ENCODE measurements around the gene AP3D1. TPM values are rescaled to one million over a fixed set of nuclear protein-coding genes. Genes with fewer than 3 reads are reported as not detected.
A peak's percentile ranks its signal among the peaks of the same experiment; 100 is the strongest.

Gene AP3D1
- total and polyA plus RNA-seq, 5 donors: 82.7 to 145 (median 87.3) TPM

DNA sequence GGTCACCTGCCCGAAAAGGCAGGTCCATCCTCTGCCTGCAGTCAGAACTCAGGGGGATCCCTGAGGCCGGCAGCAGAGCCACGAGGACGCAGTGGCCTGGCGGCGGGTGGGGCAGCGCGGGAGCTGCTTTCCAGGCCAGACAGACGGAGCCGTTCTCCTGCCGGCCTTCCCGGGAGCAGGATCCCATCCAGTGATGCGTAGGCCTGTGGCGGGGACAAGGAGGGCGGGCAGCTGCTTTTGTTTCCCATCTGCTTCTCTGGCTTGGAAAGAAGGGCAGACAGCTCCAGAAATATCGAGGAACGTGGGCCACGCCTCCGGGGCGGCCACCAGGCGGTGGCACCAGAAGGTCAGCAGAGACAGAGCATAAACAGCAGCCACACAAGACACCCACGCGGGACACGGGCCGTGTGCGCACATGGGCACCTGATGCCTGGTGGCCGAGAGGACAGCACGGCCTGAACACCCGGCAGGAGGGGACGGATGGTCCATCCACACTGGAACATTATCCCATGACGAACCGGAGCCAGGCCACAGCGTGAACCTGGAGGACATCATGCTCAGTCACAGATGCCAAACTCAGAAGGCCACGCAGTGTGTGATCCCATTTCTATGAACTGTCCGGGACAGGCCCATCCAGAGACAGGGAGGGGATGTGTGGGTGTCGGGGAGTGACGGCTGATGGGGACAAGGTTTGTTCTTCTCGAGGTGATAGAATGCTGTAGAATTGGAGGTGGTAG lies 86.4 kb downstream of the AP3D1 start:
- H3K27ac ChIP-seq (ENCODE audit: low read length): peak overlapping the region; percentile 75
- peaks cover 6% of the 10 kb centered on the region for H3K4me1 ChIP-seq (ENCODE audit: control insufficient read depth, insufficient read depth, low read length)
- DNase-seq (peak; percentile 62 to 87 (median 83)), ATAC-seq (peak; percentile 34 to 37)
- 47% methylated on average over 38 of the region's 38 CpGs for WGBS
- no peaks in the 10 kb centered on the region for H3K9me3 ChIP-seq (ENCODE audit: control insufficient read depth, low read length)
- no peaks in the 10 kb centered on the region for H3K27me3 ChIP-seq (ENCODE audit: control insufficient read depth, insufficient read depth)
- no peak overlapping the region for H3K4me3 ChIP-seq (ENCODE audit: low read length)
- intact Hi-C loops (cut with DNase I): loop anchor here in 1 of 4 donors (5.0 kb wide), 1 partner anchor 43 kb away; no protein-coding TSS in a partner anchor

DNA sequence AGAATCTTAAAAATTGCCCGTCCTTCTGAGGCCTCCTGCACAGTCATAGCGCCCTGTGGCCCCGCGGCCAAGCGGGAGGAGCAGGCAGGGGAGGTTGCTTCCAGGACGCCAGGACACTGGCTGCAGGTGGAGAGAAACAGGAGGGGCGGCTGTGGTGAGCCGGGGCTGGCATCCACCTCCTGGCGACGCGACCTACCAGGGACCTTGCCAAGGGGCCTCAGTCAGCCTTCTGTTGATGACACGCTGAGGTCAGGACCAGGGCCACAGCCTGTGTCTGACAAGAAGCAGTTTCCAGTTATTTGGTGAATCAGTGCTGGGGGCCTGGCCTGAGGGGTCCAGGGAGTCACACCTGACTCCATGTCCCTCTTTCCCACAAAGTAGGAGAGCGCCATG lies 87.0 kb downstream of the AP3D1 start:
- Histone ChIP-seq H3K9me3 (ENCODE audit: control insufficient read depth, low read length) (no peaks in the 10 kb centered on the region), H3K4me3 (ENCODE audit: low read length) (no peak overlapping the region), H3K27me3 (ENCODE audit: control insufficient read depth, insufficient read depth) (no peaks in the 10 kb centered on the region), H3K27ac (ENCODE audit: low read length) (peak overlapping the region; percentile 75), H3K4me1 (ENCODE audit: control insufficient read depth, insufficient read depth, low read length) (peaks cover 8% of the 10 kb centered on the region)
- intact Hi-C loops (cut with DNase I): no loop called here
- 71% methylated on average over 13 of the region's 13 CpGs for WGBS
- no peak for ATAC-seq
- peak in 1 of 3 donors; percentile 69 for DNase-seq

DNA sequence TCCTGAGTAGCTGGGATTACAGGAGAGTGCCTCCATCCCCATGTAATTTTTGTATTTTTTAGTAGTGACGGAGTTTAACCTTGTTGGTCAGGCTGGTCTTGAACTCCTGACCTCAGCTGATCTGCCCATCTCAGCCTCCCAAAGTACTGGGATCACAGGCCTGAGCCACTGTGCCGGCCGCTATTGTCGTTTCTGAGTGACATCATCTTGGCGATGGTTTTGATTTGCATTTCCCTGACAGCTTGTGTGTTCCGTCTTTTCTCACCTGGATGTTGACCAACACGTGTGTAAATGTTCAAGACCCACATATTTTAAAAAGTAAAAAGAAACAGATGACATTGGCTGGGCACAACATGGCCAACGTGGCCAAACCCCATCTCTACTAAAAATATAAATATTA lies 87.5 kb downstream of the AP3D1 start:
- intact Hi-C loops (cut with DNase I): no loop called here
- peaks cover 10% of the 10 kb centered on the region for H3K4me1 ChIP-seq (ENCODE audit: control insufficient read depth, insufficient read depth, low read length)
- H3K27ac ChIP-seq (ENCODE audit: low read length): peak overlapping the region; percentile 42
- no peak for ATAC-seq
- H3K27me3 ChIP-seq (ENCODE audit: control insufficient read depth, insufficient read depth): no peaks in the 10 kb centered on the region
- whole genome bisulfite sequencing: 76% methylated on average over 8 of the region's 8 CpGs
- H3K9me3 ChIP-seq (ENCODE audit: control insufficient read depth, low read length): no peaks in the 10 kb centered on the region
- DNase-seq: no peak
- H3K4me3 ChIP-seq (ENCODE audit: low read length): no peak overlapping the region

DNA sequence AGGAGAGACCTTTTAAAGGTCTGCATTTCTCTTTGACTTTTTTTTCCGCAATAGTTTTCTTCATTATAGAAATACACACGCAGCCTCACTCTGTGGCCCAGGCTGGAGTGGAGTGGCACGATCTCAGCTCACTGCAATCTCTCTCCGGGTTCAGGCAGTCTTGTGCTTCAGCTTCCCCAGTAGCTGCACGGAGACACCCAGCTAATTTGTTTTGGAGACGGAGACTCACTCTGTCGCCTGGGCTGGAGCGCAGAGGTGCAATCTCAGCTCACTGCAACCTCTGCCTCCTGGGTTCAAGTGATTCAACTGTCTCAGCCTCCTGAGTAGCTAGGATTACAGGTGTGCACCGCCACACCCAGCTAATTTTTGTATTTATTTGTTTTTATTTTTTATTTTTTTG lies 88.6 kb downstream of the AP3D1 start:
- Histone ChIP-seq H3K4me3 (ENCODE audit: low read length) (no peak overlapping the region), H3K9me3 (ENCODE audit: control insufficient read depth, low read length) (no peaks in the 10 kb centered on the region), H3K27me3 (ENCODE audit: control insufficient read depth, insufficient read depth) (no peaks in the 10 kb centered on the region), H3K4me1 (ENCODE audit: control insufficient read depth, insufficient read depth, low read length) (peaks cover 10% of the 10 kb centered on the region), H3K27ac (ENCODE audit: low read length) (no peak overlapping the region)
- intact Hi-C loops (cut with DNase I): no loop called here
- no peak for ATAC-seq
- DNase-seq: no peak
- 84% methylated on average over 9 of the region's 9 CpGs for WGBS

DNA sequence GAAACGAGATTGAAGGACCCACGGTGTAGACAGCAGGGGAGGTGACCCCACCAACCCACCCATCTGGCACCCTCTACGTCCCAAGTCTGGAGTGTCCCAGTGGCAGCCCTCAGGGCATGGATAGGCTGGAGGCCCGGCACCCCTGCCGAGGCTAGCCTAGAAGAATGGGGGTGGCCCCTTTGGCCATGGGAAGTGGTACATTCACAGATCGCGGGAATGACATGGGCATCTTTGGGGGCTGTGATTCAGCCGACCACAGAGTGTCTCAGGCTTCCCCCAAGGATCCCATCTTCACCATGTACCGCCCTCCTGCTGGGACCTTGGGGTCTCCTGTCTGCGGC lies 89.0 kb downstream of the AP3D1 start:
- DNase-seq (peak in 1 of 3 donors; percentile 42), ATAC-seq (no peak)
- peaks cover 10% of the 10 kb centered on the region for H3K4me1 ChIP-seq (ENCODE audit: control insufficient read depth, insufficient read depth, low read length)
- WGBS: 58% methylated on average over 10 of the region's 10 CpGs
- intact Hi-C loops (cut with DNase I): no loop called here
- H3K9me3 ChIP-seq (ENCODE audit: control insufficient read depth, low read length): no peaks in the 10 kb centered on the region
- peak overlapping the region; percentile 92 for H3K27ac ChIP-seq (ENCODE audit: low read length)
- H3K27me3 ChIP-seq (ENCODE audit: control insufficient read depth, insufficient read depth): no peaks in the 10 kb centered on the region
- no peak overlapping the region for H3K4me3 ChIP-seq (ENCODE audit: low read length)

DNA sequence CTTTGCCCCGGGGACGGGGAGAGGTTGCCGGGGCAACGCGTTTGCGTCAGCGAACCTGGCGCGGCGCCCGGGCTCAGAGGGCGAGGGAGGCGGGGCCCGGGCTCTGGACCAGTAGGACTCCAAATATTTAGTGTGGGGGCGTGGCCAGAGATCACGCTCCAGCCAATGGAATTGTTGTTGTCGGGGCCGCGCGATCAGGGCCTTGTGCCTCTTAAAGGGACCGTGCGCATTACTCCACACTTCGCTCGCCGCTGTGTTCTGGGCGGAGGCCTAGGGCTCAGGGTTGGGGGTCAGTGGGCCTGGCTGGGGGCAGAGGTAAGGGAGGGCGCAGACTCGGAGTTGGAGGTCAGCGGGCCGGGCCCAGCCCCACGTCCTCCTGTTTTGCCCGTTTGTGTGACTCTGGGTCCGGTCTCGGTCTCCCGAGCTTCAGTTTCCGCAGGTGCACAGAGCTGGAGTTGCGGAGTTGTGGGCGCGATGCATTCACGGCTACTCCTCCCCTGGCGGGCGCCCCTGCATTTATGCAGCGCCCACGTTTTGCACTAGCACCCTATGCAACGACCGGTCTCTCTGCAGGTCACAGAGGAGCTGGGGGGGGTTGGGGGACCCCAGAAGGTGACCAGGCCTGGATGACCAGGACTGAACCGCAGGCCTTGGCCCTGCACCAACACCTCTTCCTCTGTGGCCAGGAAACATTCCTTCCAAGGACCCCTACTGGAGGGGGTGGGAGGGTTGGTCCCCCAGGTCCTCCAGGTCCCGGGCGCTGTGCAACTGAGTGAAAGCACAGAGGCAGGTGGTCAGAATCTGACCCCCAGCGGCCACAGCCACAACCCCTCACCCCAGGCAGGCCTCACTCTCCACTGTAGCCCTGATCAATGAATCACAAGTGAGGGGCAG lies 89.6 kb downstream of the AP3D1 start:
- H3K4me1 ChIP-seq (ENCODE audit: control insufficient read depth, insufficient read depth, low read length): peaks cover 12% of the 10 kb centered on the region
- ATAC-seq: peak; percentile 87 to 88
- H3K9me3 ChIP-seq (ENCODE audit: control insufficient read depth, low read length): no peaks in the 10 kb centered on the region
- H3K4me3 ChIP-seq (ENCODE audit: low read length): peak overlapping the region; percentile 69
- intact Hi-C loops (cut with DNase I): no loop called here
- WGBS: 2% methylated on average over 50 of the region's 50 CpGs
- peak; percentile 99 to 100 (median 99) for DNase-seq
- H3K27ac ChIP-seq (ENCODE audit: low read length): peak overlapping the region; percentile 92
- H3K27me3 ChIP-seq (ENCODE audit: control insufficient read depth, insufficient read depth): no peaks in the 10 kb centered on the region

DNA sequence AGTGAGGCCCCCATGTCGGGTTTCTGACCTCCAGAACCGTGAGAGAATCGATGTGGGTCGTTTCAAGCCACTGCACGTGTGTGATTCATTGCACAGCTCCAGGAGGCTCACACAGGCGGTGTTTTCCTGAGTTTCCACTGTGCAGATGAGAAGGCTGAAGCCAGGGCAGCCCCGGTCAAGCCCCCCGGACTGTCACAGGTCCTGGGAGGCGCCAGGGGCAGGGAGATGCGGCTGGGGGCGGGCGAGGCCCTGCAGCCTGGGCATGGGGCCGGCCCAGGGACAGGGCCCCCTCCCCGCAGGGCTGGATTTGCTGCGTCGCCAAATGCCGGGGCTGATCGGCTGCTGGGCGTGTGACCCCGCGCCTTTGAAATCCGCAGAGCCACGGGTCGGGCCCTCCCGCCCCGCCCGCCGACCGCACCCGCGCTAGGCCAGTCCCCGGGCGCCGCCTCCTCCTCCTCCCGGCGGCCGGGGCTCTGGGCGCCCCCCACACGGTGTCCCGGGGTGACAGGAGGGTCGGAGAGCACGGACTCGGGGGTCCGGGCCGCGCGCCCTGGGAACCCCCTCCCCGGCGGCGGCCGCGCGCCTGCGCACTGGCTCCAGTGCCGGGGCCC lies 90.4 kb downstream of the AP3D1 start:
- under 1% methylated on average over 54 of the region's 55 CpGs for WGBS
- intact Hi-C loops (cut with DNase I): no loop called here

DNA sequence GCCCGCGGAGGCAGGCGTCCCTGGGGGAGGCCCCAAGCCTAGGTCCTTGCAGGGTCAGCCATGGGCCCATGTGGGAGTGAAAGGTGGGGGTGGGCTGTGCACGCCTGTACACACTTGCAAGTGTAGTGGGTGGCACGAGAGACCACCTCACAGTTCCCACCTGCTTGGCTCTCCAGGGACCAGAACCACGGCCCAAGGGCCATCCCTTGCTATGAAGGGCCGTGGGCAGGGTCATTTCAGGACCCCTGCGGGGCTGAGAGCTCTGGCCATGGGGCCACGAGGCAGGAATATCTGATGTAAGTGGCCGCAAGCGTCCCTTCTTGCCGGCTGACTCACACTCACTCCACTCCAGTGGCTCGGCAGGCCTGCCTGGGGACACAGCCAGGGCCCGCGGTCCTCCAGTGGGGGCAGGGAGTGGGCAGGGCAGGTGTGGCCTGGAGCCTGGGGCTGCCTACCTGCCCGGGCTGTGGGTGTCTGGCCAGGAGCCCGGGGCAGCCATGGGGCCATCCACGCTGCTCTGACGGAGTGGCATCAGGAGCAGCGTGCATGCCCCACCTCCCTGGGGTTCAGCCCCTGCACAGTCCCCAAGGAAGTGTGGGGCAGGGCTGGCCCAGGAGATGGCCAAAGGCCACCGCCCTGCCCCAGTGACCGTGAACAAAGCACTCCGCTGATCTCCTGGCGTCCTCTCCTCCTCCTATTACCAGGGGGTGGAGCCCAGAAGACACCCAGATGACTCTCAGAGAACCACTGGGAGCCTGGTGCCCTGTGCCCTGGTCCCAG lies 91.8 kb downstream of the AP3D1 start:
- no peaks in the 10 kb centered on the region for H3K27me3 ChIP-seq (ENCODE audit: control insufficient read depth, insufficient read depth)
- intact Hi-C loops (cut with DNase I): no loop called here
- ATAC-seq (peak; percentile 14 to 41), DNase-seq (peak; percentile 77 to 85 (median 81))
- no peak overlapping the region for H3K4me3 ChIP-seq (ENCODE audit: low read length)
- peaks cover 12% of the 10 kb centered on the region for H3K4me1 ChIP-seq (ENCODE audit: control insufficient read depth, insufficient read depth, low read length)
- H3K27ac ChIP-seq (ENCODE audit: low read length): peak overlapping the region; percentile 89
- H3K9me3 ChIP-seq (ENCODE audit: control insufficient read depth, low read length): no peaks in the 10 kb centered on the region
- WGBS: 46% methylated on average over 24 of the region's 24 CpGs

More for the DNA sequence above, 90.4 kb downstream of the AP3D1 start:
- DNase-seq (peak; percentile 85 to 94 (median 93)), ATAC-seq (peak; percentile 61 to 65)
- peaks cover 12% of the 10 kb centered on the region for H3K4me1 ChIP-seq (ENCODE audit: control insufficient read depth, insufficient read depth, low read length)
- no peaks in the 10 kb centered on the region for H3K27me3 ChIP-seq (ENCODE audit: control insufficient read depth, insufficient read depth)
- H3K9me3 ChIP-seq (ENCODE audit: control insufficient read depth, low read length): no peaks in the 10 kb centered on the region
- H3K27ac ChIP-seq (ENCODE audit: low read length): peak overlapping the region; percentile 89
- H3K4me3 ChIP-seq (ENCODE audit: low read length): peak overlapping the region; percentile 69

DNA sequence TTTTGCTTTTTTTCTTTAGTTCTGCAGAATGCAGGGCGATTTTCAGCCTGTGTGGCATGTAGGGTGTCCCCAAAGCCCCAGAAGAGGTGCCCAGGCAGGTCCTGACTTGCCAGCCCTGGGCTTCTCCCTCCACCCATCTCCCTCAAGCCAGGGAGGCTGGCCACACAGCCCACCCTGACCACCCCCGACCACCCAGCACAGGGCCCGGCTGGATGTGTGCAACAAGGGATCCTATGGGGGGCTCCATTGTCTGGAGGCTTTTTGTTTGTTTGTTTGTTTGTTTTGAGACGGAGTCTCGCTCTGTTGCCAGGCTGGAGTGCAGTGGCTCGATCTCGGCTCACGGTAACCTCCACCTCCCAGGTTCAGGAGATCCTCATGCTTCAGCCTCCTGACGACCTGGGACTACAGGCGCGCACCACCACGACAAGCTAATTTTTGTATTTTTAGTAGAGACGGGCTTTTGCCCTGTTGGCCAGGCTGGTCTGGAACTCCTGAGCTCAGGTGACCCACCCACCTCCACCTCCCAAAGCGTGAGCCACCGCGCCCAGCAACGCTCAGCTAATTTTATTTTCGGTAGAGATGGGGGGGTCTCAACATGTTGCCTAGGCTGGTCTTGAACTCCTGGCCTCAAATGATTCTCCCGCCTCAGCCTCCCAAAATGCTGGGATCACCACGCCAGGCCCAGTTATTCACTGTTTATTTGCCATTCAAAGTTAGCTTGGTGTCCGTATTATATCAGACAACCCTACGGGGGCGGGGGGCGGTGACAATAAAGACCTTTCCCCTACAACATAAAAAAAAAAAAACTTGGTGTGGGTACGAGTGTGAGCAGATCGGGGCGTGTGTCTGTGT lies 92.6 kb downstream of the AP3D1 start:
- DNase-seq: no peak
- intact Hi-C loops (cut with DNase I): no loop called here
- H3K4me3 ChIP-seq (ENCODE audit: low read length): no peak overlapping the region
- H3K9me3 ChIP-seq (ENCODE audit: control insufficient read depth, low read length): no peaks in the 10 kb centered on the region
- ATAC-seq: no peak
- 90% methylated on average over 27 of the region's 27 CpGs for WGBS
- peak overlapping the region; percentile 89 for H3K27ac ChIP-seq (ENCODE audit: low read length)
- peaks cover 10% of the 10 kb centered on the region for H3K4me1 ChIP-seq (ENCODE audit: control insufficient read depth, insufficient read depth, low read length)
- no peaks in the 10 kb centered on the region for H3K27me3 ChIP-seq (ENCODE audit: control insufficient read depth, insufficient read depth)

All from right cardiac atrium (tissue), 5 donors.